GM18517 (cell line): ENCODE measurements around the gene KIAA1549.
"Not testable (repeated sequence)": the region's sequence is repeated elsewhere in the genome, so short reads cannot be mapped to it uniquely, and the experiment has no call there.

ENCODE experiments used
- ATAC-seq: cut with Tn5 transposase; IDR thresholded peaks from one replicate; pipeline ENCODE4 v1.9.1; 2021; ENCODE audit warnings: mild to moderate bottlenecking, moderate library complexity; ENCODE audit not compliant: unreplicated experiment

The KIAA1549 gene

GRCh38 chr7:138981332-138982203 lies at the start of gene KIAA1549:
Gene KIAA1549, minus strand, starts transcription at chr7:138981389. Its CDS starts 120 bp downstream, at chr7:138981269.
- peak; percentile 51 for ATAC-seq

- no peak for ATAC-seq
Observed at GRCh38 chr7:139029353-139029752, 48.2 kb upstream of the KIAA1549 start.

GRCh38 chr7:139026551-139026950 lies 45.4 kb upstream of the KIAA1549 start:
- no peak for ATAC-seq

GRCh38 chr7:139025861-139026260 lies 44.7 kb upstream of the KIAA1549 start:
- not testable (repeated sequence) for ATAC-seq

- no peak for ATAC-seq
Observed at GRCh38 chr7:139023076-139023475, 41.9 kb upstream of the KIAA1549 start.

GRCh38 chr7:139022286-139022685 lies 41.1 kb upstream of the KIAA1549 start:
- no peak for ATAC-seq

- no peak for ATAC-seq
Observed at GRCh38 chr7:139018910-139019309, 37.7 kb upstream of the KIAA1549 start.

- ATAC-seq, result peak; percentile 93
Observed at GRCh38 chr7:139016931-139017511, 35.8 kb upstream of the KIAA1549 start.

GRCh38 chr7:139011373-139011772 lies 30.2 kb upstream of the KIAA1549 start:
- ATAC-seq, result no peak

- no peak for ATAC-seq
Observed at GRCh38 chr7:139004321-139005090, 23.3 kb upstream of the KIAA1549 start.

- no peak for ATAC-seq
Observed at GRCh38 chr7:138999414-138999813, 18.2 kb upstream of the KIAA1549 start.

- no peak for ATAC-seq
Observed at GRCh38 chr7:138992052-138992531, 10.9 kb upstream of the KIAA1549 start.

- ATAC-seq, result no peak
Observed at GRCh38 chr7:138987686-138988085, 6.5 kb upstream of the KIAA1549 start.

GRCh38 chr7:138982204-138982623 lies 1.0 kb upstream of the KIAA1549 start:
- no peak for ATAC-seq

GRCh38 chr7:138980563-138981291 lies 462 bp downstream of the KIAA1549 start:
- peak; percentile 28 for ATAC-seq

- no peak for ATAC-seq
Observed at GRCh38 chr7:138979988-138980562, 1.1 kb downstream of the KIAA1549 start.

- ATAC-seq, result peak; percentile 44
Observed at GRCh38 chr7:138979226-138979979, 1.8 kb downstream of the KIAA1549 start.

- ATAC-seq, result no peak
Observed at GRCh38 chr7:138978541-138979184, 2.5 kb downstream of the KIAA1549 start.

GRCh38 chr7:138976161-138976560 lies 5.0 kb downstream of the KIAA1549 start:
- not testable (repeated sequence) for ATAC-seq
